Gastroesophageal sphincter (tissue), 4 donors: Measurements from ENCODE around the gene STK32B. TPM values are rescaled to one million over a fixed set of nuclear protein-coding genes. Genes with fewer than 3 reads are reported as not detected.

Experiments
- ATAC-seq: fragments of 150-250 bp; one replicate; pipeline ENCODE4 v1.9.1; 2016; ENCODE audit warnings: mild to moderate bottlenecking, moderate library complexity
- H3K27ac ChIP-seq, 4 donors: fragments of 200-600 bp; sonication (generic) in 3 of 4; 1 replicate in 3 of 4; 2 replicates in 1 of 4; pipeline ENCODE4 v1.5.1; 2016 to 2019
- H3K27me3 ChIP-seq: fragments of 200-600 bp; sonication (generic); one replicate; pipeline ENCODE4 v1.5.1; 2019
- H3K36me3 ChIP-seq, 2 donors: fragments of 200-600 bp; sonication (generic); one replicate each; pipeline ENCODE4 v1.5.1; 2019; ENCODE audit warnings: control low read depth in 1 of 2
- H3K4me1 ChIP-seq, 3 donors: fragments of 200-600 bp; sonication (generic); 1 replicate in 2 of 3; 2 replicates in 1 of 3; pipeline ENCODE4 v1.5.1; 2016 to 2019; ENCODE audit warnings: control low read depth in 2 of 3
- H3K4me3 ChIP-seq, 2 donors: fragments of 200-600 bp; sonication (generic); one replicate each; pipeline ENCODE4 v1.5.1; 2019; ENCODE audit warnings: mild to moderate bottlenecking in 1 of 2, moderate library complexity in 1 of 2
- H3K9me3 ChIP-seq, 3 donors: fragments of 200-600 bp; sonication (generic); one replicate each; pipeline ENCODE4 v1.5.1; 2017 to 2019; ENCODE audit warnings: control low read depth in 2 of 3
- EP300 ChIP-seq: sonication (generic); formaldehyde crosslinking; IDR thresholded peaks from one replicate; pipeline ENCODE4 v1.6.1; 2017; ENCODE audit warnings: antibody characterized with exemption, mild to moderate bottlenecking
- POLR2A ChIP-seq, 2 donors: fragments of 450-650 bp; IDR thresholded peaks; one replicate each; pipeline ENCODE4 v1.6.1; 2017; ENCODE audit warnings: antibody characterized with exemption in 2 of 2, mild to moderate bottlenecking in 2 of 2, moderate library complexity in 1 of 2
- POLR2AphosphoS5 ChIP-seq: sonication (generic); formaldehyde crosslinking; IDR thresholded peaks from one replicate; pipeline ENCODE4 v1.6.1; 2017; ENCODE audit warnings: antibody characterized with exemption
- WGBS, 2 donors: methylation state at CpG; one replicate each; pipeline ENCODE4 v1.1.5; 2018; ENCODE audit warnings: low coverage in 1 of 2; 5-methylcytosine and 5-hydroxymethylcytosine counted together
- total RNA-seq, 4 donors: library from RNA; depleted of rRNA; stranded (reverse); fragments of >200 nt; gene quantifications; one replicate each; pipeline ENCODE4 v1.1.0, GENCODE V29; 2016
- TF ChIP-seq, protein P1 (sequence below), 4 experiments: fragments of 200-600 bp in 2 of 4; fragments of 450-650 bp in 2 of 4; sonication (generic) in 1 of 4; IDR thresholded peaks; one replicate each; pipeline ENCODE4 v1.5.1; 2017 to 2019; ENCODE audit warnings: antibody characterized with exemption in 4 of 4, mild to moderate bottlenecking in 2 of 4, moderate library complexity in 2 of 4

The STK32B gene
- total RNA-seq, 4 donors from 2014 or later = 1.9 to 5.3 (median 2.4) TPM

DNA sequence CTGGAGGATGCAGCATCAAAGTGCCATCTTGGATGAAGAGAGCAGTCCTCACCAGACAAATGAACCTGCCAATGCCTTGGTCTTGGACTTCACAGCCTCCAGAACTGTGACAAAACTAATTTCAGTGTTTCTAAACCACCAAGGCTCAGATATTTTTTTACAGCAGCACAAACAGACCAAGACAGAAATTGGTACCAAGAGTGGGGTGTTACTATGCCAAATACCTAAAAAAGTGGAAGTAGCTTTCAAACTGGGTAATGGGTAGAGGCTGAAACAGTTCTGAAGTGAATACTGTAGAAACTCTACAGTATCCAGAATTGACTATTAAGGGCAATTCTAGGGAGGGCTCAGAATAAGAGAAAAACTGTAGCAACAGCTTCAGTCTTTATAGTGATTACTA, 170.8 kb downstream of the STK32B start:
- no peaks in the 10 kb centered on the region for H3K36me3 ChIP-seq

DNA sequence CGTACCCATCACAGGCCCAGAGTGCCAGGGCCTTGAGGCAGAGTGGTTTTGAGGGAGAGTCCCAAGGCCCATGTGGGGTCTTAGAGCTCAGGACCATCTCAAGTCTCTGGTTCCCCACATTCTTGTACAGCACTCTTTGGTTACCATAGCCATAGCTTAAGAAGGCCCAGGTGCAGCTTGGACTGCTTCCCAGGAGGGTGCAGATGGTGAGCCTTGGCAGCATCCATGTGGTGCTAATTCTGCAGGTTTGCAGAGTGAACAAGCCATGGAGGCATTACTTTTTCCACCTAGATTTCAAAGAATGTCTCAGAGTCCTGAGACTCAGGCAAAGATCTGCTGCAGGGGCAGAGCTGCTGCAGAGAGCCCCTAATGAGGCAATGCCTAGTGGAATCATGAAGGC, 171.7 kb downstream of the STK32B start:
- 80 to 100% methylated on average over 1 of the region's 1 CpG for WGBS, 2 donors
- H3K4me1 ChIP-seq = no peaks in the 10 kb centered on the region

More for the DNA sequence above, 170.8 kb downstream of the STK32B start:
- no peak overlapping the region for H3K4me3 ChIP-seq
- H3K9me3 ChIP-seq = peaks cover 0 to 24% (median 0%) of the 10 kb centered on the region in 3 donors
- no peaks in the 10 kb centered on the region for H3K4me1 ChIP-seq
- H3K27ac ChIP-seq = no peak overlapping the region
- no peaks in the 10 kb centered on the region for H3K27me3 ChIP-seq
- ATAC-seq = no peak
- TF ChIP-seq, protein P1, sequence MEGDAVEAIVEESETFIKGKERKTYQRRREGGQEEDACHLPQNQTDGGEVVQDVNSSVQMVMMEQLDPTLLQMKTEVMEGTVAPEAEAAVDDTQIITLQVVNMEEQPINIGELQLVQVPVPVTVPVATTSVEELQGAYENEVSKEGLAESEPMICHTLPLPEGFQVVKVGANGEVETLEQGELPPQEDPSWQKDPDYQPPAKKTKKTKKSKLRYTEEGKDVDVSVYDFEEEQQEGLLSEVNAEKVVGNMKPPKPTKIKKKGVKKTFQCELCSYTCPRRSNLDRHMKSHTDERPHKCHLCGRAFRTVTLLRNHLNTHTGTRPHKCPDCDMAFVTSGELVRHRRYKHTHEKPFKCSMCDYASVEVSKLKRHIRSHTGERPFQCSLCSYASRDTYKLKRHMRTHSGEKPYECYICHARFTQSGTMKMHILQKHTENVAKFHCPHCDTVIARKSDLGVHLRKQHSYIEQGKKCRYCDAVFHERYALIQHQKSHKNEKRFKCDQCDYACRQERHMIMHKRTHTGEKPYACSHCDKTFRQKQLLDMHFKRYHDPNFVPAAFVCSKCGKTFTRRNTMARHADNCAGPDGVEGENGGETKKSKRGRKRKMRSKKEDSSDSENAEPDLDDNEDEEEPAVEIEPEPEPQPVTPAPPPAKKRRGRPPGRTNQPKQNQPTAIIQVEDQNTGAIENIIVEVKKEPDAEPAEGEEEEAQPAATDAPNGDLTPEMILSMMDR (IDR thresholded peaks at IDR 0.05) = no peak
- TF ChIP-seq POLR2AphosphoS5 (no peak), POLR2A (IDR thresholded peaks at IDR 0.05) (no peak), EP300 (no peak)

DNA sequence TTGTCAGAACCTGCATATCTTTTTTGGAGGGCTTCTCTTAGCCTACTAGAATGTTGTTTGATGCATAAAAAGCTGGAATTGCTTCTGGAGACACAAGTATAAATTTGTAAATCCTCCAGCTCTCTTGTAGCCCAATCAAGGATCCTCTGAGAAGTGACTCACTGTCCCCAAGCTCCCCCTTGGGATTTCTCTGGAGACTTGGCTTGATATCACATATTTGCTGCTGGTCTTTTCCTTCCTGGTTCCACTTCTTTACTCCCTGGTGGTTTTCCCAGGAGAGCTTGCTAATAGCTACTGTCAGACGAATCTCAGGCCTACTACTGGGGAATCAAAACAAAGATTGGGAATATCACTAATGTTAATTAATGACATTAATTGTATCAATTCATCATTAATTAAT, 173.1 kb downstream of the STK32B start:
- 30 to 36% methylated on average over 1 of the region's 1 CpG for WGBS, 2 donors
- TF ChIP-seq EP300 = no peak
- TF ChIP-seq POLR2AphosphoS5 = no peak
- no peak for TF ChIP-seq POLR2A (IDR thresholded peaks at IDR 0.05)
- TF ChIP-seq, protein P1 (IDR thresholded peaks at IDR 0.05) = no peak
- H3K4me3 ChIP-seq = no peak overlapping the region
- no peaks in the 10 kb centered on the region for H3K27me3 ChIP-seq
- H3K36me3 ChIP-seq = no peaks in the 10 kb centered on the region
- peaks cover 0 to 24% (median 0%) of the 10 kb centered on the region in 3 donors for H3K9me3 ChIP-seq
- no peak overlapping the region for H3K27ac ChIP-seq
- ATAC-seq = no peak
- no peaks in the 10 kb centered on the region for H3K4me1 ChIP-seq

More for the DNA sequence above, 171.7 kb downstream of the STK32B start:
- TF ChIP-seq POLR2A (IDR thresholded peaks at IDR 0.05) (no peak), EP300 (no peak), POLR2AphosphoS5 (no peak)
- TF ChIP-seq, protein P1 (IDR thresholded peaks at IDR 0.05) = no peak
- no peak overlapping the region for H3K4me3 ChIP-seq
- H3K27me3 ChIP-seq = no peaks in the 10 kb centered on the region
- ATAC-seq = no peak
- H3K36me3 ChIP-seq = no peaks in the 10 kb centered on the region
- H3K9me3 ChIP-seq = peaks cover 0 to 24% (median 0%) of the 10 kb centered on the region in 3 donors
- H3K27ac ChIP-seq = no peak overlapping the region

DNA sequence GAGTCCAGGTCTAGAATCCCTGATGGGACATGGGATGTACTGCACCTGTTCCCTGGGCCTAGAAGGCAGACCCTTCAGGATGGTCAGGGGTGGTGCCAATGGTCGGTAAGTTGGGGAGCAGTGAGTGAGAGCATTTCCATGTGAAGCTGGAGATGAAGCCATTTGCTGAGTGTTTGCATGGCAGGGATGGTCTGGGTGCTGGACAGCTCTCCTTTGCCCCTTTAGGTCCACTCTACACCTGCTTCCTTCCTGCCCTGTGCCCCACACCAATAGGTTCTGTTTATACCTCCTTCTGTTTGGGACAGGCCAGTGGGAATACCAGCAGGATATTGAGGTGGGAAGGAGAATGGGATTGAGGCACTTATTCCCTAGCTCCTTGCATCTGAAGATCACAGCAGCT, 181.3 kb downstream of the STK32B start:
- TF ChIP-seq, protein P1 (IDR thresholded peaks at IDR 0.05) = no peak
- TF ChIP-seq EP300 (no peak), POLR2AphosphoS5 (no peak), POLR2A (IDR thresholded peaks at IDR 0.05) (no peak)
- Histone ChIP-seq H3K27me3 (no peaks in the 10 kb centered on the region), H3K4me1 (no peaks in the 10 kb centered on the region), H3K36me3 (no peaks in the 10 kb centered on the region), H3K9me3 (no peaks in the 10 kb centered on the region), H3K27ac (no peak overlapping the region), H3K4me3 (no peak overlapping the region)
- WGBS, 2 donors = 100% methylated on average over 1 of the region's 1 CpG; no CpG with 5 or more reads in 1 of the 2 donors
- no peak for ATAC-seq

DNA sequence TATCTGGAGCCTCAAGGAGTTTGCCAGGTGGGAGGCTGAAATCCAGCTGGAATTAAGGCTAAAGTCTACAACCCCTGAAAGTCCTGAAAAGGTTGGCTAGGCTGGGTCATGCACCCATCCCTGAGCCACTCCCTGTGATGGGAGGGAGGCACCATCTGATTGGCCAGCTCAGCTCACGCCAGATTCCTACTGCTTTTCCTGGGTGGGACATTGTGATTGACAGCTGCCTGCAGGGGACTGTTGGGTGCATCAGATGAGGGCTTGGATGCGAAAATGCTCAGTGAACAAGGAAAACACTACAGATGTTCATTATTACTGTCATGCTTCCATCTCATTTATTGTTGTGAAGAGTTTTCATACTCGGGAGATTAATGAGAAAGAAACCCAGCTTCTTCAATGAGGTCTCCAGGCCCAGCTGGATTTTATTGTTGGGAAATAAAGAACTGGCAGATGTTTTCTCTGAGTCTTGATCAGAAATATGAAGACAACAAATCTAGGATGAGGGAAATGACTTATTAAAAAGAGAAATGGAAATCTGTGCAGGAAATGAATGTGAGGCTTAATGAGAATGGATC, 185.9 kb downstream of the STK32B start:
- ATAC-seq = no peak
- TF ChIP-seq, protein P1 (IDR thresholded peaks at IDR 0.05) = no peak
- Histone ChIP-seq H3K27me3 (no peaks in the 10 kb centered on the region), H3K4me1 (no peaks in the 10 kb centered on the region), H3K9me3 (no peaks in the 10 kb centered on the region), H3K27ac (no peak overlapping the region), H3K4me3 (no peak overlapping the region), H3K36me3 (no peaks in the 10 kb centered on the region)
- WGBS, 2 donors = 61 to 80% methylated on average over 1 to 3 of the region's 3 CpGs
